RKO (cell line): ENCODE data around the gene SFMBT1.
A peak's percentile ranks its signal among the peaks of the same experiment; 100 is the strongest.

Source experiments
- DNase-seq: peaks from one replicate; pipeline ENCODE4 v3.0.0-alpha.2; 2016; ENCODE audit warnings: low spot score

The SFMBT1 gene

GRCh38 chr3:53045518-53046170 is at the start of gene SFMBT1:
Gene SFMBT1 (minus strand): TSS chr3:53046073. CDS start chr3:52969128, 76,945 bp downstream.
- peak; percentile 74 for DNase-seq

- DNase-seq: no peak
Measured at GRCh38 chr3:53092942-53093341, 47.1 kb upstream of the SFMBT1 start.

- no peak for DNase-seq
Measured at GRCh38 chr3:53092216-53092615, 46.3 kb upstream of the SFMBT1 start.

GRCh38 chr3:53091011-53091410 is 45.1 kb upstream of the SFMBT1 start:
- no peak for DNase-seq

GRCh38 chr3:53089511-53089910 is 43.6 kb upstream of the SFMBT1 start:
- no peak for DNase-seq

- DNase-seq: no peak
Measured at GRCh38 chr3:53085476-53085875, 39.6 kb upstream of the SFMBT1 start.

GRCh38 chr3:53084310-53085001 is 38.6 kb upstream of the SFMBT1 start:
- DNase-seq: peak; percentile 34

- DNase-seq: no peak
Measured at GRCh38 chr3:53083949-53084309, 38.1 kb upstream of the SFMBT1 start.

- DNase-seq: no peak
Measured at GRCh38 chr3:53083521-53083920, 37.6 kb upstream of the SFMBT1 start.

- DNase-seq: no peak
Measured at GRCh38 chr3:53082736-53083135, 36.9 kb upstream of the SFMBT1 start.

- no peak for DNase-seq
Measured at GRCh38 chr3:53081318-53081717, 35.4 kb upstream of the SFMBT1 start.

- DNase-seq: no peak
Measured at GRCh38 chr3:53080612-53081205, 34.8 kb upstream of the SFMBT1 start.

- no peak for DNase-seq
Measured at GRCh38 chr3:53079791-53080555, 34.1 kb upstream of the SFMBT1 start.

GRCh38 chr3:53079147-53079546 is 33.3 kb upstream of the SFMBT1 start:
- no peak for DNase-seq

- DNase-seq: no peak
Measured at GRCh38 chr3:53078656-53079055, 32.8 kb upstream of the SFMBT1 start.

GRCh38 chr3:53077476-53078220 is 31.8 kb upstream of the SFMBT1 start:
- no peak for DNase-seq

- DNase-seq: no peak
Measured at GRCh38 chr3:53075743-53076140, 29.9 kb upstream of the SFMBT1 start.

GRCh38 chr3:53074761-53075742 is 29.2 kb upstream of the SFMBT1 start:
- DNase-seq: no peak

- no peak for DNase-seq
Measured at GRCh38 chr3:53074366-53074696, 28.5 kb upstream of the SFMBT1 start.

- peak; percentile 33 for DNase-seq
Measured at GRCh38 chr3:53073553-53074365, 27.9 kb upstream of the SFMBT1 start.
